Hepatocyte (in vitro differentiated cells): ENCODE measurements around the gene TP53I3. TPM values are rescaled to one million over a fixed set of nuclear protein-coding genes. Genes with fewer than 3 reads are reported as not detected.

Source experiments
- DNase-seq: peaks from one replicate; pipeline ENCODE4 v3.0.0-alpha.2; 2016; ENCODE audit warnings: low spot score
- H2AFZ ChIP-seq: fragments of 200-600 bp; sonication (generic); 2 replicates; pipeline ENCODE4 v1.6.0; 2016; ENCODE audit warnings: antibody characterized with exemption, mild to moderate bottlenecking
- H3K27ac ChIP-seq: fragments of 200-600 bp; sonication (generic); 2 replicates; pipeline ENCODE4 v1.5.1; 2016; ENCODE audit warnings: mild to moderate bottlenecking
- H3K27me3 ChIP-seq: fragments of 200-600 bp; sonication (generic); 2 replicates; pipeline ENCODE4 v1.6.1; 2016
- H3K36me3 ChIP-seq: fragments of 200-600 bp; sonication (generic); replicated peaks from 2 replicates; pipeline ENCODE4 v1.5.1; 2016; ENCODE audit warnings: low read depth; ENCODE audit not compliant: insufficient read depth
- H3K4me1 ChIP-seq: fragments of 200-600 bp; sonication (generic); 2 replicates; pipeline ENCODE4 v1.5.1; 2016; ENCODE audit warnings: mild to moderate bottlenecking, moderate library complexity; ENCODE audit not compliant: insufficient read depth
- H3K4me2 ChIP-seq: fragments of 200-600 bp; sonication (generic); 2 replicates; pipeline ENCODE4 v1.6.0; 2016
- H3K4me3 ChIP-seq: fragments of 200-600 bp; sonication (generic); 2 replicates; pipeline ENCODE4 v1.5.1; 2016; ENCODE audit warnings: mild to moderate bottlenecking
- H3K79me2 ChIP-seq: fragments of 200-600 bp; sonication (generic); 2 replicates; pipeline ENCODE4 v1.6.0; 2017; ENCODE audit warnings: mild to moderate bottlenecking
- H3K9me2 ChIP-seq: fragments of 200-600 bp; sonication (generic); replicated peaks from 2 replicates; pipeline ENCODE4 v1.6.0; 2017; ENCODE audit warnings: mild to moderate bottlenecking; ENCODE audit not compliant: insufficient read depth
- H3K9me3 ChIP-seq: fragments of 200-600 bp; sonication (generic); 2 replicates; pipeline ENCODE4 v1.5.1; 2016; ENCODE audit warnings: low read depth, mild to moderate bottlenecking
- H4K20me1 ChIP-seq: fragments of 200-600 bp; sonication (generic); 2 replicates; pipeline ENCODE4 v1.6.0; 2016; ENCODE audit warnings: mild to moderate bottlenecking; ENCODE audit not compliant: insufficient read depth, poor library complexity, severe bottlenecking
- EZH2 ChIP-seq: fragments of 200-600 bp; sonication (generic); IDR thresholded peaks from 2 replicates; pipeline ENCODE4 v1.6.1; 2016; ENCODE audit warnings: antibody characterized with exemption, mild to moderate bottlenecking, borderline replicate concordance
- EZH2phosphoT487 ChIP-seq: fragments of 200-600 bp; sonication (generic); IDR thresholded peaks from one replicate; pipeline ENCODE4 v1.6.1; 2018; ENCODE audit warnings: antibody characterized with exemption, mild to moderate bottlenecking, low read depth, moderate library complexity; ENCODE audit not compliant: unreplicated experiment, severe bottlenecking
- WGBS: methylation state at CpG from one replicate; pipeline ENCODE4 v1.1.6; 2016; ENCODE audit warnings: low lambda C conversion rate; ENCODE audit errors: missing lambda C conversion rate; 5-methylcytosine and 5-hydroxymethylcytosine counted together
- polyA plus RNA-seq: library from polyadenylated mRNA; unstranded; fragments of >200 nt; fragmentation: Nextera tagmentation; extraction: Ambion mirVana; gene quantifications from 2 replicates; pipeline ENCODE4 v1.2.1, GENCODE V29; 2016
- total RNA-seq: library from RNA; depleted of rRNA; stranded (reverse); fragments of >200 nt; gene quantifications from 2 replicates; pipeline ENCODE4 v1.2.3, GENCODE V29; 2014
- TF ChIP-seq, protein P1 (sequence below): fragments of 200-600 bp; sonication (generic); IDR thresholded peaks from 2 replicates; pipeline ENCODE4 v1.5.1; 2016; ENCODE audit warnings: antibody characterized with exemption, mild to moderate bottlenecking; ENCODE audit not compliant: poor library complexity

The TP53I3 gene
- total and polyA plus RNA-seq, 2 experiments from 2014 or later = 31.9 to 56.2 TPM

DNA sequence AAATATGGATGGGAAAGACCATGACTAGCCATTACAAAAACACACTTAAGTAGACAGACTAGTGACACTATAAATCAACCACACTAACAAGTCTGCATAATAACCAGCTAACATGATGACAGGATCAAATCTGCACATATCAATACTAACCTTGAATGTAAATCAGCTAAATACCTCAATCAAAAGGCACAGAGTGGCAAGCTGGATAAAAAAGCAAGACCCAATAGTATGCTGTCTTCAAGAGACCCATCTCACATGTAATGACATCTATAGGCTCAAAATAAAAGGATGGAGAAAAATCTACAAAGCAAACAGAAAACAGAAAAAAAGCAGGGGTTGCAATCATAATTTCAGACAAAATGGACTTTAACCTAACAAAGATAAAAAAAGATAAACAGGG, 22.2 kb upstream of the TP53I3 start:
- no peak overlapping the region for H3K27ac ChIP-seq
- no peak for DNase-seq
- H3K4me2 ChIP-seq = no peak overlapping the region
- H3K36me3 ChIP-seq = no peaks in the 10 kb centered on the region
- no peaks in the 10 kb centered on the region for H3K27me3 ChIP-seq
- no peak overlapping the region for H3K4me3 ChIP-seq
- H3K9me2 ChIP-seq = no peaks in the 10 kb centered on the region
- no peak overlapping the region for H2AFZ ChIP-seq
- no peaks in the 10 kb centered on the region for H3K4me1 ChIP-seq
- no peaks in the 10 kb centered on the region for H4K20me1 ChIP-seq
- H3K9me3 ChIP-seq = no peaks in the 10 kb centered on the region
- no peaks in the 10 kb centered on the region for H3K79me2 ChIP-seq
- TF ChIP-seq, protein P1, sequence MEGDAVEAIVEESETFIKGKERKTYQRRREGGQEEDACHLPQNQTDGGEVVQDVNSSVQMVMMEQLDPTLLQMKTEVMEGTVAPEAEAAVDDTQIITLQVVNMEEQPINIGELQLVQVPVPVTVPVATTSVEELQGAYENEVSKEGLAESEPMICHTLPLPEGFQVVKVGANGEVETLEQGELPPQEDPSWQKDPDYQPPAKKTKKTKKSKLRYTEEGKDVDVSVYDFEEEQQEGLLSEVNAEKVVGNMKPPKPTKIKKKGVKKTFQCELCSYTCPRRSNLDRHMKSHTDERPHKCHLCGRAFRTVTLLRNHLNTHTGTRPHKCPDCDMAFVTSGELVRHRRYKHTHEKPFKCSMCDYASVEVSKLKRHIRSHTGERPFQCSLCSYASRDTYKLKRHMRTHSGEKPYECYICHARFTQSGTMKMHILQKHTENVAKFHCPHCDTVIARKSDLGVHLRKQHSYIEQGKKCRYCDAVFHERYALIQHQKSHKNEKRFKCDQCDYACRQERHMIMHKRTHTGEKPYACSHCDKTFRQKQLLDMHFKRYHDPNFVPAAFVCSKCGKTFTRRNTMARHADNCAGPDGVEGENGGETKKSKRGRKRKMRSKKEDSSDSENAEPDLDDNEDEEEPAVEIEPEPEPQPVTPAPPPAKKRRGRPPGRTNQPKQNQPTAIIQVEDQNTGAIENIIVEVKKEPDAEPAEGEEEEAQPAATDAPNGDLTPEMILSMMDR = no peak
- no peak for TF ChIP-seq EZH2phosphoT487
- no peak for TF ChIP-seq EZH2

DNA sequence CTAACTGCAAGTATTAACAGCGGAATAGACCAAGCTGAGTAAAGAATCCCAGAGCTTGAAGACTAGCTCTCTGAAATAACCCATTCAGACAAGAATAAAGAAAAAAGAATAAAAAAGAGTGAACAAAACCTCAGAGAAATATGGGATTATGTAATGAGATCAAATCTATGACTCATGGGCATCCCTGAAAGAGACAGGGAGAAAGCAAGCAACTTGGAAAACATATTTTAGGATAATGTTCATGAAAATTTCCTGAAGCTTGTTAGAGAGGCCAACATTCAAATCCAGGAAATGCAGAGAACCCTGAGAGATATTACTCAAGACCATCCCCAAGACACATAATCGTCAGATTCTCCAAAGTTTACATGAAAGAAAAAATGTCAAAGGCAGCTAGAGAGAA, 21.2 kb upstream of the TP53I3 start:
- H3K4me1 ChIP-seq = no peaks in the 10 kb centered on the region
- H2AFZ ChIP-seq = no peak overlapping the region
- no peak overlapping the region for H3K4me2 ChIP-seq
- H3K79me2 ChIP-seq = no peaks in the 10 kb centered on the region
- no peak overlapping the region for H3K4me3 ChIP-seq
- no peaks in the 10 kb centered on the region for H3K27me3 ChIP-seq
- TF ChIP-seq EZH2phosphoT487 (no peak), EZH2 (no peak)
- TF ChIP-seq, protein P1 = no peak
- no peaks in the 10 kb centered on the region for H4K20me1 ChIP-seq
- no peak for DNase-seq
- H3K36me3 ChIP-seq = no peaks in the 10 kb centered on the region
- WGBS = 50% methylated on average over 2 of the region's 2 CpGs
- no peaks in the 10 kb centered on the region for H3K9me2 ChIP-seq
- H3K27ac ChIP-seq = no peak overlapping the region
- no peaks in the 10 kb centered on the region for H3K9me3 ChIP-seq

DNA sequence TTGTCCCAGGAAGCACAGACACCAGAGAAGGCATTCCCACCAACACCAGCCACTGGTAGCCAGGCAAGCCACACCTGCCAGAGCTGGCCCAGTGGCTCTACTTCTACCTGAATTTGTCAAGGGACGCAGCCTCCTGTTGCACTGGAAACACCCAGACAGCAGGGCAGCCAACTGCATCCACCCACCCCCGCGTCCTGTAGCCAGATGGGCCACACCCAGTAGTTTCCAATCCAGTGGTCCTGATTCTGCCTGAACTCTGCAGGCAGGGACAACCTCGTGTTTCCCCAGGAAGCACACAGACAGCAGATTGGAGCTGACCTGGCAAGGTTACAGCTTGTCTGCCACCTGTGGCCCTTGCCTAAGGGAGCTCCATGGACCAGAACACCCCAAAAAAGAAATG, 20.3 kb upstream of the TP53I3 start:
- Histone ChIP-seq H3K36me3 (no peaks in the 10 kb centered on the region), H3K27ac (no peak overlapping the region), H3K9me2 (no peaks in the 10 kb centered on the region), H3K79me2 (no peaks in the 10 kb centered on the region), H3K9me3 (no peaks in the 10 kb centered on the region), H4K20me1 (no peaks in the 10 kb centered on the region), H3K27me3 (no peaks in the 10 kb centered on the region), H3K4me2 (no peak overlapping the region), H3K4me1 (no peaks in the 10 kb centered on the region), H2AFZ (no peak overlapping the region), H3K4me3 (no peak overlapping the region)
- no peak for DNase-seq
- 89% methylated on average over 4 of the region's 4 CpGs for WGBS
- TF ChIP-seq EZH2phosphoT487 (no peak), EZH2 (no peak)
- TF ChIP-seq, protein P1 = no peak

DNA sequence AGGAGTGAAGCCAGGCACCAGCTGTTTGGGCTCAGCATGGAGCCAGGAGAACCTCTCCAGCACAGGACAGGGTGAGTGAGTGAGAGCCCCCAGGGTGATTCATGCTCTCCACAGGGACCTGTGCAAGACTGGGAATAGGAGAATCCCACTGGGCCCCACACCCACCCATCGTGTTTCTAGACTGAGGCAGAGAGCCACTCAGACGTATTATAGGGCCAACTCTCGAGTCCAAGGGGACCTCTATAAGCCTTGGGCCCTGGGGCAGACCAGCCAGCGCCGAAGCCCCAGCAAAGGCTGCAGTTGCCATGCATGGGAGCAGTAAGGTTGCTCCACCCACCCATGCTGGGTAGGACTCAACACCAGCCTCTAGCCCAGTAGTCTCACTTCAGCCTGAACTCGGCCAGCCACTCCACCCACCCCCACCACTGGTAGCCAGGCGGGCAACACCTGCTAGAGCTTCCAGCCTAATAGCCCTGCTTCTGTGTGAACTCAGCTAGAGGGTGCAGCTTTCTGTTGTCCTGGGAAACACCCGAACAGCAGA, 19.5 kb upstream of the TP53I3 start:
- no peaks in the 10 kb centered on the region for H3K79me2 ChIP-seq
- no peaks in the 10 kb centered on the region for H4K20me1 ChIP-seq
- H3K27ac ChIP-seq = no peak overlapping the region
- no peak overlapping the region for H3K4me3 ChIP-seq
- H2AFZ ChIP-seq = no peak overlapping the region
- H3K4me2 ChIP-seq = no peak overlapping the region
- H3K9me3 ChIP-seq = no peaks in the 10 kb centered on the region
- no peaks in the 10 kb centered on the region for H3K4me1 ChIP-seq
- no peaks in the 10 kb centered on the region for H3K27me3 ChIP-seq
- WGBS = 91% methylated on average over 8 of the region's 8 CpGs
- TF ChIP-seq EZH2phosphoT487 (no peak), EZH2 (no peak)
- TF ChIP-seq, protein P1 = no peak
- no peaks in the 10 kb centered on the region for H3K36me3 ChIP-seq
- DNase-seq = no peak
- no peaks in the 10 kb centered on the region for H3K9me2 ChIP-seq
